ENCODE results near the gene NIPBL.
"Not testable (repeated sequence)": the region's sequence is repeated elsewhere in the genome, so short reads cannot be mapped to it uniquely, and the experiment has no call there.

The NIPBL gene

GRCh38 chr5:36892085-36892830 lies 15.7 kb downstream of the NIPBL start:
- H3K9ac ChIP-seq (ENCODE audit: low read length); H3K4me3 ChIP-seq (ENCODE audit: low read length); H3K9me3 ChIP-seq (ENCODE audit: control insufficient read depth, low read depth, low read length): not testable (repeated sequence)

GRCh38 chr5:36894954-36895353 lies 18.4 kb downstream of the NIPBL start:
- no peaks in the 10 kb centered on the region for H3K27me3 ChIP-seq (ENCODE audit: control insufficient read depth, insufficient read depth, low read length)
- H3K4me1 ChIP-seq (ENCODE audit: control insufficient read depth, low read depth, low read length), result no peaks in the 10 kb centered on the region
- no peaks in the 10 kb centered on the region for H3K9me3 ChIP-seq (ENCODE audit: control insufficient read depth, low read depth, low read length)
- no peak overlapping the region for H3K27ac ChIP-seq (ENCODE audit: low read length)
- H3K4me3 ChIP-seq (ENCODE audit: low read length), result no peak overlapping the region
- no peaks in the 10 kb centered on the region for H3K36me3 ChIP-seq (ENCODE audit: control insufficient read depth, low read depth, low read length)
- no peak overlapping the region for H3K9ac ChIP-seq (ENCODE audit: low read length)

More at GRCh38 chr5:36892085-36892830, 15.7 kb downstream of the NIPBL start:
- not testable (repeated sequence) for H3K36me3 ChIP-seq (ENCODE audit: control insufficient read depth, low read depth, low read length); H3K4me1 ChIP-seq (ENCODE audit: control insufficient read depth, low read depth, low read length); H3K27ac ChIP-seq (ENCODE audit: low read length); H3K27me3 ChIP-seq (ENCODE audit: control insufficient read depth, insufficient read depth, low read length)

- no peak overlapping the region for H3K27ac ChIP-seq (ENCODE audit: low read length)
- no peaks in the 10 kb centered on the region for H3K27me3 ChIP-seq (ENCODE audit: control insufficient read depth, insufficient read depth, low read length)
- H3K4me1 ChIP-seq (ENCODE audit: control insufficient read depth, low read depth, low read length), result no peaks in the 10 kb centered on the region
- H3K36me3 ChIP-seq (ENCODE audit: control insufficient read depth, low read depth, low read length), result no peaks in the 10 kb centered on the region
- H3K9ac ChIP-seq (ENCODE audit: low read length), result no peak overlapping the region
- no peaks in the 10 kb centered on the region for H3K9me3 ChIP-seq (ENCODE audit: control insufficient read depth, low read depth, low read length)
- H3K4me3 ChIP-seq (ENCODE audit: low read length), result no peak overlapping the region
Observed at GRCh38 chr5:36896476-36896875, 19.9 kb downstream of the NIPBL start.

GRCh38 chr5:36897616-36898015 lies 21.0 kb downstream of the NIPBL start:
- H3K4me1 ChIP-seq (ENCODE audit: control insufficient read depth, low read depth, low read length), result no peaks in the 10 kb centered on the region
- no peak overlapping the region for H3K9ac ChIP-seq (ENCODE audit: low read length)
- no peaks in the 10 kb centered on the region for H3K36me3 ChIP-seq (ENCODE audit: control insufficient read depth, low read depth, low read length)
- H3K27me3 ChIP-seq (ENCODE audit: control insufficient read depth, insufficient read depth, low read length), result no peaks in the 10 kb centered on the region
- H3K4me3 ChIP-seq (ENCODE audit: low read length), result no peak overlapping the region
- H3K27ac ChIP-seq (ENCODE audit: low read length), result no peak overlapping the region
- no peaks in the 10 kb centered on the region for H3K9me3 ChIP-seq (ENCODE audit: control insufficient read depth, low read depth, low read length)

- no peaks in the 10 kb centered on the region for H3K9me3 ChIP-seq (ENCODE audit: control insufficient read depth, low read depth, low read length)
Observed at GRCh38 chr5:36899860-36900259, 23.3 kb downstream of the NIPBL start.

GRCh38 chr5:36900283-36900682 lies 23.7 kb downstream of the NIPBL start:
- H3K9ac ChIP-seq (ENCODE audit: low read length), result no peak overlapping the region
- H3K4me3 ChIP-seq (ENCODE audit: low read length), result no peak overlapping the region
- no peaks in the 10 kb centered on the region for H3K36me3 ChIP-seq (ENCODE audit: control insufficient read depth, low read depth, low read length)
- no peak overlapping the region for H3K27ac ChIP-seq (ENCODE audit: low read length)
- no peaks in the 10 kb centered on the region for H3K9me3 ChIP-seq (ENCODE audit: control insufficient read depth, low read depth, low read length)
- no peaks in the 10 kb centered on the region for H3K4me1 ChIP-seq (ENCODE audit: control insufficient read depth, low read depth, low read length)
- H3K27me3 ChIP-seq (ENCODE audit: control insufficient read depth, insufficient read depth, low read length), result no peaks in the 10 kb centered on the region

More at GRCh38 chr5:36899860-36900259, 23.3 kb downstream of the NIPBL start:
- Histone ChIP-seq H3K36me3 (ENCODE audit: control insufficient read depth, low read depth, low read length) (no peaks in the 10 kb centered on the region), H3K27me3 (ENCODE audit: control insufficient read depth, insufficient read depth, low read length) (no peaks in the 10 kb centered on the region), H3K27ac (ENCODE audit: low read length) (no peak overlapping the region), H3K4me1 (ENCODE audit: control insufficient read depth, low read depth, low read length) (no peaks in the 10 kb centered on the region), H3K4me3 (ENCODE audit: low read length) (no peak overlapping the region), H3K9ac (ENCODE audit: low read length) (no peak overlapping the region)

GRCh38 chr5:36901077-36901476 lies 24.5 kb downstream of the NIPBL start:
- not testable (repeated sequence) for H3K4me3 ChIP-seq (ENCODE audit: low read length); H3K27me3 ChIP-seq (ENCODE audit: control insufficient read depth, insufficient read depth, low read length); H3K27ac ChIP-seq (ENCODE audit: low read length); H3K36me3 ChIP-seq (ENCODE audit: control insufficient read depth, low read depth, low read length); H3K9ac ChIP-seq (ENCODE audit: low read length); H3K4me1 ChIP-seq (ENCODE audit: control insufficient read depth, low read depth, low read length); H3K9me3 ChIP-seq (ENCODE audit: control insufficient read depth, low read depth, low read length)

GRCh38 chr5:36901856-36902255 lies 25.3 kb downstream of the NIPBL start:
- no peaks in the 10 kb centered on the region for H3K27me3 ChIP-seq (ENCODE audit: control insufficient read depth, insufficient read depth, low read length)
- no peaks in the 10 kb centered on the region for H3K36me3 ChIP-seq (ENCODE audit: control insufficient read depth, low read depth, low read length)
- no peak overlapping the region for H3K9ac ChIP-seq (ENCODE audit: low read length)
- H3K4me3 ChIP-seq (ENCODE audit: low read length), result no peak overlapping the region
- no peaks in the 10 kb centered on the region for H3K9me3 ChIP-seq (ENCODE audit: control insufficient read depth, low read depth, low read length)
- no peaks in the 10 kb centered on the region for H3K4me1 ChIP-seq (ENCODE audit: control insufficient read depth, low read depth, low read length)
- no peak overlapping the region for H3K27ac ChIP-seq (ENCODE audit: low read length)

GRCh38 chr5:36902353-36902752 lies 25.8 kb downstream of the NIPBL start:
- Histone ChIP-seq H3K9ac (ENCODE audit: low read length) (no peak overlapping the region), H3K9me3 (ENCODE audit: control insufficient read depth, low read depth, low read length) (no peaks in the 10 kb centered on the region), H3K4me1 (ENCODE audit: control insufficient read depth, low read depth, low read length) (no peaks in the 10 kb centered on the region), H3K27me3 (ENCODE audit: control insufficient read depth, insufficient read depth, low read length) (no peaks in the 10 kb centered on the region), H3K36me3 (ENCODE audit: control insufficient read depth, low read depth, low read length) (no peaks in the 10 kb centered on the region), H3K4me3 (ENCODE audit: low read length) (no peak overlapping the region), H3K27ac (ENCODE audit: low read length) (no peak overlapping the region)

GRCh38 chr5:36904677-36905076 lies 28.1 kb downstream of the NIPBL start:
- Histone ChIP-seq H3K9me3 (ENCODE audit: control insufficient read depth, low read depth, low read length) (no peaks in the 10 kb centered on the region), H3K4me1 (ENCODE audit: control insufficient read depth, low read depth, low read length) (no peaks in the 10 kb centered on the region), H3K36me3 (ENCODE audit: control insufficient read depth, low read depth, low read length) (no peaks in the 10 kb centered on the region), H3K9ac (ENCODE audit: low read length) (no peak overlapping the region), H3K27me3 (ENCODE audit: control insufficient read depth, insufficient read depth, low read length) (no peaks in the 10 kb centered on the region), H3K4me3 (ENCODE audit: low read length) (no peak overlapping the region), H3K27ac (ENCODE audit: low read length) (no peak overlapping the region)

- Histone ChIP-seq H3K9me3 (ENCODE audit: control insufficient read depth, low read depth, low read length) (no peaks in the 10 kb centered on the region), H3K27me3 (ENCODE audit: control insufficient read depth, insufficient read depth, low read length) (no peaks in the 10 kb centered on the region), H3K9ac (ENCODE audit: low read length) (no peak overlapping the region), H3K36me3 (ENCODE audit: control insufficient read depth, low read depth, low read length) (no peaks in the 10 kb centered on the region), H3K27ac (ENCODE audit: low read length) (no peak overlapping the region), H3K4me1 (ENCODE audit: control insufficient read depth, low read depth, low read length) (no peaks in the 10 kb centered on the region), H3K4me3 (ENCODE audit: low read length) (no peak overlapping the region)
Observed at GRCh38 chr5:36908544-36909260, 32.1 kb downstream of the NIPBL start.

GRCh38 chr5:36915653-36916052 lies 39.1 kb downstream of the NIPBL start:
- Histone ChIP-seq H3K36me3 (ENCODE audit: control insufficient read depth, low read depth, low read length) (no peaks in the 10 kb centered on the region), H3K27me3 (ENCODE audit: control insufficient read depth, insufficient read depth, low read length) (no peaks in the 10 kb centered on the region), H3K27ac (ENCODE audit: low read length) (no peak overlapping the region), H3K4me3 (ENCODE audit: low read length) (no peak overlapping the region), H3K9me3 (ENCODE audit: control insufficient read depth, low read depth, low read length) (no peaks in the 10 kb centered on the region), H3K4me1 (ENCODE audit: control insufficient read depth, low read depth, low read length) (no peaks in the 10 kb centered on the region), H3K9ac (ENCODE audit: low read length) (no peak overlapping the region)

All from iPS-18a (cell line).